GM19455 (cell line): ENCODE results near the gene ACADL.
"Not testable (repeated sequence)": the region's sequence is repeated elsewhere in the genome, so short reads cannot be mapped to it uniquely, and the experiment has no call there.

Source experiments
- ATAC-seq: cut with Tn5 transposase; IDR thresholded peaks from one replicate; pipeline ENCODE4 v1.9.1; 2021; ENCODE audit not compliant: unreplicated experiment

The ACADL gene

GRCh38 chr2:210203147-210203546 is 22.1 kb downstream of the ACADL start:
- no peak for ATAC-seq

GRCh38 chr2:210199854-210200253 is 25.4 kb downstream of the ACADL start:
- no peak for ATAC-seq

DNA sequence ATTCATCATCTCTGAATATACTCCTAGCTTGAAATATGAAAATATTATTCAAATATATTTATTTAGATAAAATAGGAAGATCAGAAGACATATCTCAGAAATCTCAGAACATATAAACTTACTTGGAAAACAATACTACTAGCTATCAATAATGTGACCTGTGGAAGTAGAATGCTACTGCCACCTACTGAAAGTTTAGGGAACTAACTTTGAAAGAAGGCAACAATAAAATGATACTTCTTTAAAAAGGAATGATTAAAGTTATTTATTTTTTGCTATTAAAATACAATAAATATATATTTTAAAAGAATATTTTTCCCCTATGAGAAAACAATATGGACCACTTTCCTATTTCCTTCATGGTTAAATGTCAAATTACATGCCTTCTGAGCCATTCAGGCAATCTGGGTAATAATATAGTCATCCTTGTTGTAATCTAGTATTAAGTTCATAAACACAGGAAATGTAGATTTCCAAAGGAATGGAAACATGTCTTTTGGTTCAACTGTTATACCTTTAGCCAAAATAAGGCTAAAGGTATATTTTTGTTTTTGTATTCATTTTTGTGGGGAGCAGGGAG is 26.0 kb downstream of the ACADL start:
- peak; percentile 65 for ATAC-seq

GRCh38 chr2:210198326-210198725 is 26.9 kb downstream of the ACADL start:
- ATAC-seq = no peak

DNA sequence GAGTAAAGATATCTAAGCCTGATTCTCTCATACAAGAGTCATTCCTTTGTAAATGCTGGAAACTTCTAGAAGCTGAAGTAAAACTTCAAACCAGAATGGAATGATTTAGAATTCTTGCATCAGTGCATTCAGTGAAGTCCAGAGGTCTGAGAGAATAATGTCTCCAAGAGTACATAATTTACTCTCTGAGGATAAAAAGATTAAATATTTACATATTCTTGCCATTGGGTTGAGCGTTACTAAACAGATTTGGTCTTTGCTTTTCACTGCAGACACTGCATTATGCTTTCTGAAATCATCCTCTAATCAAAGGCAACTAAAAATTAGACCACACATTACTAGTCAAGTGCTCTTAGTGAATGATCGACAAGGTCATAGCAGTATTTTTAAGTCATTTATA is 27.5 kb downstream of the ACADL start:
- no peak for ATAC-seq

DNA sequence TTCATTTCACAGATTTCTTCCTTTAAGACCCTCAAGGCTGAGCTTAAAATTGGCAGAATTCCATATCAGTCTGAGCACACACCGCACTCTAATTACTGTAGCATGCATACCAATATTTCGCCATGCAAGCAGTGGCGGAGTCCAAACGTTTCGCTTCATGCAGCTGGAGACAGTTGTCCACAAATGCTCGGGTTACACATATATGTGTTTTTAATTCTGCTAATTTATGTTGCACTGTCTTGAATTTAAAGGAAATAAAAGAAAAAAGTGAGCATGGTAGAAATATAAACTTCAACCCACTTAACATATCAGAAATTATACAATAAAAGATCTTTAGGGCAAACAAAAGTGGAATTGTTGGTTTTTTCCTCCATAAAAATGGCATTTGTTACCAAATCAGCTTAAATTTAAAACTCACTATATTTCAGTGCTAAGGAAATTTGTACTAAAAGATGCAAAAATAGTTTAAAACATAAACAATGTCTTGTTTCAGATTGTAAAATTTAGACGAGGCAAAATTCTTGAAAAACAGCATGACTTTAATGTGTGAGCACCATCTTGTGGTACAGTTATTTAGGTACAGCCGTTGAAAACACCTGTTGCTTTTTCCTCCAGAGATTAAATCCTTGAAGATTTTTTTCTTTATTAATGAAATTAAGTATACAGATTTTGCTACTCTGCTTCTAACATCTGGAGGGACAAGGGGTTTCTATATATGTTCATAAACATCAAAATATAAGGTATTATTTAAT is 30.0 kb downstream of the ACADL start:
- ATAC-seq = no peak

DNA sequence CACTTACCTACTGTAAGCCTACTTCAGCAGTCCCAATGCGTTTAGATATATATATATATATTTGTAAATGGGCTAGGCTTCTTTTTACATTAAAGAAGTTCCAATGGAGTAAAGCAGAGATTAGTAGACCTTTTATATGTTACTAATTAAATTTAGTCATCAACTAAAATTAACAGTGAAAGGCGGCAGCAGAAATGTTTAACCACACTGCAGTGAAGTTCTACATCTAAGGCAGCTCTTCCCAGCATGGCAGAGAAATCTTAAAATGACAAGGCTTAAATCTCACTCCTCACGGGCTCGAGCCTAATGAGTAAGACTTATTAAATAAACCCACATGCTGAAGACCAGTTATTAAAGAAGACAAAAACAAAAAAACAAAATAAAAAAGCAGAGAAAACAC is 34.9 kb downstream of the ACADL start:
- ATAC-seq = no peak

DNA sequence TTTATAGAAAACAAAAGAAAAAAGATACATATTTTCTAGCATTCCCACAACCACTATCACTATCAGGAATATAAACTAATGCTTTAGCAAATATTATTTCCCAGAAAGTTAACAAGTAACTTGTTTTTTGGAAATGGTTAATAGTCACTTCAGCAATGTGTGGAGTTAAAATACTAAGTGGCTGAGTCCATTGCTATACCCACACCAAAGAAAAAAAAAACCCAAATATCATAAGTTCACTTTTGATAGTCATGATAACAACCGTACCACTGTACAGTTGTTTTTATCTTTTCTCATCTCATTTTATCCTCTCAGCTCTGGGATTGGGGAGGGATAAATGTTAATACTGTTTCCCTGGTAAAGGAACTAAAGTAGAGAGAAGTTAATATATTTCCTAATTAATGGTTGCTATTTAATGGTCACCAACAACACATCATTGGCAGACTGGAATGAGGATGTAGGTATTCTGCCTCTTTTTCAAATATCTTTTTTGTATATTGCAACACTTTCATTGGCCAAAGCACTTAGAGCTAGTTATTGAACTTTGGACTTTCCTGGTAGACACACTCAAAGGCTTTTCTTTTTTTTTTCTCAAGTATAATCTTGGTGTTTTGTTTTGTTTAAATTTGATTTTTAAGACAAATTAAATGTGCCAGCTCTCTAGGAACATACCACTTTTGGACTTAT is 35.7 kb downstream of the ACADL start:
- no peak for ATAC-seq

DNA sequence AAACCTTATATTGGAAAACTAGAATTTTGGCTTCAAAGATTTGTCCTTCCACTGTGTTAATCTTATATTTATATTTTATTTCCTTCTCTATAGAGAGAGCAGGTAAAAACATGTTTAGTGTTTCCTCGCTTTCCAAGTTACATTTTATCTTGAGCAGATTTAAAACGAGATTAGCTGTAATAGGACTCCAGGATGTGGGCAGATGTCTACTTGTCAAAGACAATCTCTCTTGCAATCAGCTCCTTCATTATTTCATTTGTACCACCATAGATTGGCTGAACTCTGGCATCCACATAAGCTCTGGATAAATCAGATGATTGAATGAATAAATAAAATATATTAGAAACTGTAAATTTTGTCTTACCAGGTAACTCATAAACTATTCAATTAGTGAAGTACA is 36.5 kb downstream of the ACADL start:
- no peak for ATAC-seq

GRCh38 chr2:210188190-210188589 is 37.1 kb downstream of the ACADL start:
- no peak for ATAC-seq

GRCh38 chr2:210183936-210184335 is 41.3 kb downstream of the ACADL start:
- not testable (repeated sequence) for ATAC-seq

GRCh38 chr2:210181606-210182088 is 43.6 kb downstream of the ACADL start:
- ATAC-seq = not testable (repeated sequence)

DNA sequence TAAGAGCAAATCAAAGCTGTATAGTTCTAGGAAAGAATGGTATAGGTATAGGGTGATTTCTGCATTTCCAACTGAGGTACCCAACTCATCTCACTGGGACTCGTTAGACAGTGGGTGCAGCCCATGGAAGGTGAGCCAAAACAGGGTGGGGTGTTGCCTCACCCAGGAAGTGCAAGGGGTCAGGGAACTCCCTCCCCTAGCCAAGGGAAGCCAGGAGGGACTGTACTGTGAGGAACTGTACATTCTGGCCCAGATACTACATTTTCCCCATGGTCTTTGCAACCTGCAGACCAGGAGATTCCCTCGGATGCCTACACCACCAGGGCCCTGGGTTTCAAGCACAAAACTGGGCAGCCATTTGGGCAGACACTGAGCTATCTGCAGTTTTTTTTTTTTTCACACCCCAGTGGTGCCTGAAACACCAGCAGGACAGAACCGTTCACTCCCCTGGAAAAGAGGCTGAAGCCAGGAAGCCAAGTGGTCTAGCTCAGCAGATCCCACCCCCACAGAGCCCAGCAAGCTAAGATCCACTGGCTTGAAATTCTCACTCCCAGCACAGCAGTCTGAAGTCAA is 44.1 kb downstream of the ACADL start:
- not testable (repeated sequence) for ATAC-seq

GRCh38 chr2:210180477-210180876 is 44.8 kb downstream of the ACADL start:
- ATAC-seq = no peak

GRCh38 chr2:210179351-210179990 is 45.8 kb downstream of the ACADL start:
- ATAC-seq = no peak

DNA sequence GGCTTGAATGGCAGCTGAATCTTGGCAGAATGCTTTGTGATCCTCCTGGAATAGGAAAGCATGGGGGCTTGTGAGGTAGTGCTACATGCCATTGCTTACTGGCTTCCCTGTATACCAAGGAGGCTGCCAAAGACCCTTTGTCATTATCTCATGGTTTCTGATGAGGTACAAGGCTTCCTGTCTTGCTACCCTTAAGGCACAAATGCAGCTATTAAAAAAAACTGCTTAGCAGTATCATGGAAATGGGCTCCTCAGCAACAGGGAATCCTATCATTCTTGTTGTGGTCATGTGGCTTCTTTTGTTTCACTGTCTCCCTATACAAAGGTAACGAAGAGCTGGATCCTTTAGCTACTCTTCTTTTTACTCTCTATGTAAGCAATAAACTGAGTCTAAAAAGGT is 47.5 kb downstream of the ACADL start:
- no peak for ATAC-seq

GRCh38 chr2:210177115-210177514 is 48.1 kb downstream of the ACADL start:
- ATAC-seq = not testable (repeated sequence)

GRCh38 chr2:210174086-210174485 is 51.2 kb downstream of the ACADL start:
- no peak for ATAC-seq

DNA sequence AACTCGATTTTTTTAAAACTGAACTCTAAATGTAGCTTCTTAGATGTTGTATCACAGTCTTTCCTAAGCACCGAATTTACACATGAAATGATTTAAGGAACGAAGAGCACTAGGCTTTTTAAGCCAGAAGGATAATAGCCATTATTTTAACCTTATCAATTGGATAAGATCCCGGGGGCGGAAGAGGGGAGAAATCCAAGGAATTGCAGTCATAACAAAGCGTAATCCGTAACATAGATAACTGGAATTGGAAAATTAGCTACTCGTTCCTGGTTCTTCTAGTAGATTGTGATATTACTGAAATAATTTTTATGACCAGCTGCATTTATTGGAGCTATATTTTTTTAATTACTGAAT is 53.0 kb downstream of the ACADL start:
- no peak for ATAC-seq

DNA sequence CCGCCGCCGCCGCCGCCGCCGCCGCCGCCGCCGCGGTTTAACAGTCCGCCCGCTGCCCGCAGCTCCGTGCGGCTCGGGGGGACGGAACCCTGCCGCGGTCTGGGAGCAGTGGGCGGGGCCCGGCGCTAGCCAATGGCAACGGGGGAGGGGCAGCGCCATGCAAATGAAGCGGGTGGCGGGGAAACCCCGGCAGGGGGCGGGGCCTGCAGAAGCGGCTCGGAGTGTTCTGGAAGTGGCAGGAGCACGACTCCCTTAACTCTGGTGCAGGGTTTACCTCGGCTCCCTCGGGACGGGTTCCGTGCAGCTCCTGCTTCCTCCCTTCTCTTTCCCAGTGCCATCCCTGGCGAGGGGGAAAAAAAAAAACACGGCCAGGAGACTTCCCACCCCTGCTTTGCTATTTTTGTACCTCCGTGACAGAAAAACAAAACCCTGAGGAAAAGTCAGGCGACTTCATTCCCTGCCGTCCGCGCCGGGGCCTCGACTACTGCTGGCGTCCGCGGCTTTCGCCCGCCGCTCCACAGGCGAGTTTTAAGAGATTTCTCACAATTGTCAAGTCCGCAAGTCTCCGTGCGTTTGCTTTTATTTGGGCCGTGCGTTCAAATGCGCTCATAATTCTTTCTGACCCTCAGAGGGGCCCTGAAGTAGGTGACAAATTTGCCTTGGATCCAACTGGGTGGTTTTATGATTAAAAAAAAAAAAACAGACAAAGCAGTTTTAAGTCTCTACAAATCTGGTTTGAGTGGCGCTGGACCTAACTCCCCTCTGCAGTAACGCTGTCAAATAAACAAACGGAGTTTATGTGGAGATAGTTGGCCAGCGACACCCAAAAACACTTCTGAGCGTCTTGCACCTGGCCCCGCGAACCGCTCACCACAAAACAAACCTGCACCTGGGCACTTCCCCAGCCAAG is 53.7 kb downstream of the ACADL start, which contains the start of gene KANSL1L:
Gene KANSL1L (minus strand): TSS at position 101 of the 910 bp plus-strand sequence. CDS start 16,827 bp downstream, outside the sequence.
- ATAC-seq = peak; percentile 74
